GM12878 (cell line): Measurements from ENCODE around the gene CLN6. TPM values are rescaled to one million over a fixed set of nuclear protein-coding genes. Genes with fewer than 3 reads are reported as not detected.
A peak's percentile ranks its signal among the peaks of the same experiment; 100 is the strongest.

Source experiments
- ATAC-seq: fragments of 200-7000 bp; cut with Tn5 transposase; 3 replicates; pipeline ENCODE4 v1.9.1; 2020; ENCODE audit warnings: mild to moderate bottlenecking, moderate library complexity
- BruUV-seq: library from RNA; stranded (reverse); fragments of 400-500 nt; replicated peaks from 2 replicates; lab custom pipeline; 2021; lab: Mats Ljungman, UMichigan
- CTCF ChIA-PET: fragments of 300-600 bp; sonication (Branson Sonifier 250); formaldehyde crosslinking; extraction: SDS; loops from one replicate; lab custom pipeline; 2021; ENCODE audit warnings: inconsistent platforms; lab: Yijun Ruan, JAX
- POLR2A ChIA-PET: fragments of 350-600 bp; formaldehyde crosslinking; extraction: SDS; loops from one replicate; lab custom pipeline; 2021; ENCODE audit warnings: inconsistent platforms; lab: Charles Lee
- RAD21 ChIA-PET: fragments of 300-600 bp; sonication (Branson Sonifier 250); formaldehyde crosslinking; loops from one replicate; lab custom pipeline; 2023; ENCODE audit warnings: antibody characterized with exemption; ENCODE audit not compliant: unreplicated experiment; lab: Charles Lee
- SMC1A ChIA-PET: fragments of 300-600 bp; sonication (Branson Sonifier 250); formaldehyde crosslinking; loops from one replicate; lab custom pipeline; 2023; ENCODE audit not compliant: unreplicated experiment, uncharacterized antibody; lab: Charles Lee
- DNase-seq: peaks from one replicate; pipeline ENCODE4 v3.0.0-alpha.2; 2011; ENCODE audit warnings: low read depth, low spot score
- FAIRE-seq: peaks from 3 replicates; lab custom pipeline; 2011; peaks lifted over from hg19 to GRCh38; lab: Jason Lieb, UNC
- H2AFZ ChIP-seq: 2 replicates; pipeline ENCODE4 v1.6.0; 2011; ENCODE audit warnings: low read depth, low read length, control low read depth; ENCODE audit not compliant: control insufficient read depth
- H3K27ac ChIP-seq: 2 replicates; pipeline ENCODE4 v1.5.1; 2011; ENCODE audit warnings: control low read depth; ENCODE audit not compliant: control insufficient read depth, insufficient read depth
- H3K27me3 ChIP-seq, 2 experiments: replicated peaks in 1 of 2; 2 replicates each; pipeline versions ENCODE4 v1.6.0 to v1.6.1; 2011; ENCODE audit warnings: low read length in 1 of 2; ENCODE audit not compliant: control insufficient read depth in 2 of 2, insufficient read depth in 2 of 2
- H3K36me3 ChIP-seq, 2 experiments: 2 replicates each; pipeline ENCODE4 v1.5.1; 2011; ENCODE audit warnings: low read length in 1 of 2; ENCODE audit not compliant: control insufficient read depth in 2 of 2, insufficient read depth in 2 of 2
- H3K4me1 ChIP-seq: 2 replicates; pipeline ENCODE4 v1.6.1; 2011; ENCODE audit warnings: mild to moderate bottlenecking, low read length, moderate library complexity, mixed read lengths; ENCODE audit not compliant: control insufficient read depth, insufficient read depth
- H3K4me2 ChIP-seq: 2 replicates; pipeline ENCODE4 v1.6.0; 2011; ENCODE audit warnings: control low read depth; ENCODE audit not compliant: control insufficient read depth, insufficient read depth
- H3K4me3 ChIP-seq: fragments of 200-600 bp; sonication (generic); 2 replicates; pipeline ENCODE4 v1.5.1; 2016
- H3K79me2 ChIP-seq: 2 replicates; pipeline ENCODE4 v1.6.0; 2011; ENCODE audit warnings: low read length; ENCODE audit not compliant: control insufficient read depth, insufficient read depth
- H3K9ac ChIP-seq: 2 replicates; pipeline ENCODE4 v1.8.0; 2011; ENCODE audit warnings: low read length, control low read depth, mixed read lengths; ENCODE audit not compliant: control insufficient read depth, insufficient read depth
- H3K9me3 ChIP-seq: replicated peaks from 3 replicates; pipeline ENCODE4 v1.5.1; 2011; ENCODE audit warnings: mild to moderate bottlenecking, low read length; ENCODE audit not compliant: control insufficient read depth, insufficient read depth
- H4K20me1 ChIP-seq: 2 replicates; pipeline ENCODE4 v1.6.0; 2011; ENCODE audit not compliant: control insufficient read depth, insufficient read depth
- CBX5 ChIP-seq: sonication (generic); IDR thresholded peaks from 2 replicates; pipeline ENCODE4 v1.6.1; 2016; ENCODE audit warnings: low read depth, moderate library complexity, mild to moderate bottlenecking, inconsistent platforms
- CEBPB ChIP-seq, 2 experiments: fragments of 150-350 bp in 1 of 2; IDR thresholded peaks; 2 replicates each; pipeline ENCODE4 v1.6.1; 2012 to 2014; ENCODE audit warnings: low read depth in 2 of 2, low read length in 2 of 2, borderline replicate concordance in 1 of 2, inconsistent platforms in 1 of 2
- KLF5 ChIP-seq: fragments of 450-650 bp; IDR thresholded peaks from 2 replicates; pipeline ENCODE4 v1.6.1; 2014; ENCODE audit warnings: mild to moderate bottlenecking; ENCODE audit not compliant: partially characterized antibody
- POU2F2 ChIP-seq: IDR thresholded peaks from 3 replicates; pipeline ENCODE4 v1.6.1; 2011; ENCODE audit warnings: low read depth, mild to moderate bottlenecking, low read length, borderline replicate concordance
- WGBS: methylation state at CpG from one replicate; pipeline ENCODE4 v1.1.6; 2016; ENCODE audit warnings: low lambda C conversion rate; ENCODE audit not compliant: insufficient replicate concordance, insufficient coverage; ENCODE audit errors: missing lambda C conversion rate; 5-methylcytosine and 5-hydroxymethylcytosine counted together
- in situ Hi-C: fragments of 300-500 bp; cut with MboI; formaldehyde crosslinking; loops from 9 replicates; pipeline ENCODE4 v1.14.3; 2018; ENCODE audit warnings: mixed read lengths
- intact Hi-C: fragments of 100-400 bp; cut with micrococcal nuclease; formaldehyde crosslinking; loops from one replicate; pipeline ENCODE4 v1.14.2; 2022; ENCODE audit not compliant: unreplicated experiment
- polyA plus RNA-seq, 11 experiments: library from polyadenylated mRNA; depleted of rRNA in 4 of 11; unstranded in 6 of 11; stranded (reverse) in 5 of 11; fragments of >200 nt; fragmentation: Nextera tagmentation in 4 of 11; fragmentation: Illumina TruSeq in 1 of 11; extraction: Ambion mirVana in 4 of 11; extraction: Trizol in 1 of 11; gene quantifications; 1 replicate in 1 of 11; 2 replicates in 10 of 11; pipeline versions ENCODE4 v1.2.1 to v1.2.3, GENCODE V29; 2011 to 2016; ENCODE audit warnings: inconsistent platforms in 2 of 11, missing spikeins in 2 of 11, low read depth in 1 of 11
- total RNA-seq, 4 experiments: library from RNA; depleted of rRNA in 3 of 4; stranded (reverse); fragments of >200 nt in 3 of 4; fragmentation: Illumina TruSeq in 1 of 4; extraction: Trizol in 1 of 4; gene quantifications; 2 replicates each; pipeline versions ENCODE4 v1.2.1 to v1.2.3, GENCODE V29; 2013 to 2021
- TF ChIP-seq, protein P1 (sequence below): fragments of 450-650 bp; formaldehyde crosslinking; IDR thresholded peaks from 2 replicates; pipeline ENCODE4 v1.5.0; 2022; ENCODE audit warnings: mild to moderate bottlenecking, missing genetic modification characterization
- TF ChIP-seq, protein P2 (sequence below): fragments of 150-350 bp; IDR thresholded peaks from 2 replicates; pipeline ENCODE4 v1.6.1; 2016; ENCODE audit warnings: low read depth, low read length
- TF ChIP-seq, protein P3 (sequence below): IDR thresholded peaks from 2 replicates; pipeline ENCODE4 v1.6.1; 2012; ENCODE audit warnings: low read length, inconsistent platforms

CLN6 gene
- total and polyA plus RNA-seq, 10 of the 15 experiments (the other 5 are each of a cell fraction or from before 2014, with no cell fraction given) = 0.74 to 69.0 (median 30.3) TPM

DNA sequence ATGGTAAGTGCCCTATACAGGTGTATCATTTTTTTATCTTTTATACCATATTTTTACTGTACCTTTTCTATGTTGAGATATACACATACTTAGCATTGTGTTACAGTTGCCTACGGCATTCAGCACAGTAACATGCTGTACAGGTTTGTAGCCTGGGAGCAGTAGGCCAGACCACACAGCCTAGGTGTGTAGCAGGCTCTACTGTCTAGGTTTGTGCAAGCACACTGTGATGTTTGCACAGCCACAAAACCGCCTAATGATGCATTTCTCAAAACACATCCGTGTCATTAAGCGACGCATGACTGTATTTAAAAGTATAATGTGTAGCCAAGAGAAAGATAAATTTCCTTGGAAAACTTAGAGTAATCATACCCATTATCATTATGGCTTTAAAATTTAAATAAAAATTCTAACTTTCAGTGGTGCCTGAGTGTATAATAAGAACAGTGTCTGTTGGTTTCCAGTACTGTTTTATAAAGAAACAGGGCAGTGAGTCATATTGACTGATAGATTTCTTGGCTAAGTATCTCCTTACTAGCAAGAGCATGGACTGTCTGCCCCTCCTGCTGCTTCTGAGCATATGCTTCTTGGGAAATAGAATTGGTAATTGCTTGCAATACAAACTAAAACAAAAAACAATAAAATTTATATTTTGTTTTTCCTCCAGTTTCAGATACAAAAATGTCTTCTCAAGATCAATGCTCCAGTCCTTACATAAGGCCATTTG, 42.7 kb downstream of the CLN6 start (continued):
- TF ChIP-seq POU2F2 = no peak
- TF ChIP-seq CEBPB (IDR thresholded peaks at IDR 0.05; ENCODE audit: borderline replicate concordance in 1 of 2, low read depth in 2 of 2, low read length in 2 of 2) = no peak
- TF ChIP-seq KLF5 = no peak
- TF ChIP-seq, protein P1, sequence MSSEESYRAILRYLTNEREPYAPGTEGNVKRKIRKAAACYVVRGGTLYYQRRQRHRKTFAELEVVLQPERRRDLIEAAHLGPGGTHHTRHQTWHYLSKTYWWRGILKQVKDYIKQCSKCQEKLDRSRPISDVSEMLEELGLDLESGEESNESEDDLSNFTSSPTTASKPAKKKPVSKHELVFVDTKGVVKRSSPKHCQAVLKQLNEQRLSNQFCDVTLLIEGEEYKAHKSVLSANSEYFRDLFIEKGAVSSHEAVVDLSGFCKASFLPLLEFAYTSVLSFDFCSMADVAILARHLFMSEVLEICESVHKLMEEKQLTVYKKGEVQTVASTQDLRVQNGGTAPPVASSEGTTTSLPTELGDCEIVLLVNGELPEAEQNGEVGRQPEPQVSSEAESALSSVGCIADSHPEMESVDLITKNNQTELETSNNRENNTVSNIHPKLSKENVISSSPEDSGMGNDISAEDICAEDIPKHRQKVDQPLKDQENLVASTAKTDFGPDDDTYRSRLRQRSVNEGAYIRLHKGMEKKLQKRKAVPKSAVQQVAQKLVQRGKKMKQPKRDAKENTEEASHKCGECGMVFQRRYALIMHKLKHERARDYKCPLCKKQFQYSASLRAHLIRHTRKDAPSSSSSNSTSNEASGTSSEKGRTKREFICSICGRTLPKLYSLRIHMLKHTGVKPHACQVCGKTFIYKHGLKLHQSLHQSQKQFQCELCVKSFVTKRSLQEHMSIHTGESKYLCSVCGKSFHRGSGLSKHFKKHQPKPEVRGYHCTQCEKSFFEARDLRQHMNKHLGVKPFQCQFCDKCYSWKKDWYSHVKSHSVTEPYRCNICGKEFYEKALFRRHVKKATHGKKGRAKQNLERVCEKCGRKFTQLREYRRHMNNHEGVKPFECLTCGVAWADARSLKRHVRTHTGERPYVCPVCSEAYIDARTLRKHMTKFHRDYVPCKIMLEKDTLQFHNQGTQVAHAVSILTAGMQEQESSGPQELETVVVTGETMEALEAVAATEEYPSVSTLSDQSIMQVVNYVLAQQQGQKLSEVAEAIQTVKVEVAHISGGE (CRISPR knock-in tag) = no peak
- TF ChIP-seq CBX5 = no peak

DNA sequence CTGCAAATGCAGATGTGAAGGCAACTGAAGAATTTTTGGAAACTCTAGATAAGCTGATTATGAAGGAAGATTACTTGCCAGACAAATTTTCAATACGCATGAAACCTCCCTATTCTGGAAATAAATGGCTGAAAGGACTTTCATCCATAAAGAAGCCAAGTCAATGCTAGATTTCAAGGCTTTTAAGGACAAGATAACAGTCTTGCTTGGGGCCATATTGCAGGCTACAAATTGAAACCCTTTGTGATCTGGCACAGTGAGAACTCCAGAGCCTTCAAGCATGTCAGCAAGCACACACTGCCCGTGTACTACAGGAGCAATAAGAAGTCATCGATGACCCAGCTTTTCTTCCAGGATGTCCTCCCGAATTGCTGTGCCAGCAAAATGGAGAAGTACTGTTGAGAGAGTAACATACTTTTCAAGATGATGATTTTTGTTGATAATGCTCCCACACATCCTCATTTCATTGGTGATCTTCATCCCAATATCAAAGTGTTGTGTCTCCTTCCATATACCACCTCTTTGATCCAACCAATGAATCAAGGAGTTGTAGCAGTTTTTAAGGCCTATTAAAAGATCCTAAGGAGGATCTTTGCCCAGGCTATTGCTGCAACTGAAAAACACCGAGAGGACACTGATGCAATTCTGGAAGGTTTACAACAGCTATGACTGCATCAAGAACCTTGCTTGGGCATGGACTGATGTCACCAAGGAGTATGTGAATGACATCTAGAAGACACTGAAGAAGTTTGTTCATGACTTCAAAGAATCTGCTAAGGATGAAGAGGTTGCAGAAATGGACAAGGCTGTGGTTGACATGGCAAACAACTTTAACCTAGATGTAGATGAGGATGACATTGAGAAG, 44.7 kb downstream of the CLN6 start:
- ChIA-PET CTCF (interaction anchor here (0.6 to 0.9 kb wide), 2 partner anchors 66 to 280 kb away, joined by 3 to 4 read pairs; no protein-coding TSS in a partner anchor), RAD21 (no interaction called here), SMC1A (interaction anchor here (1.4 to 1.6 kb wide), 2 partner anchors 7 to 10 kb away, joined by 3 to 4 read pairs; no protein-coding TSS in a partner anchor), POLR2A (no interaction called here)
- H3K79me2 ChIP-seq = no peaks in the 10 kb centered on the region
- peaks cover 15% of the 10 kb centered on the region for H3K4me1 ChIP-seq
- no peak overlapping the region for H3K9ac ChIP-seq
- ATAC-seq = no peak
- BruUV-seq = TSS peak; percentile 3
- in situ Hi-C loops = no loop called here
- no peaks in the 10 kb centered on the region for H4K20me1 ChIP-seq
- no peak for DNase-seq
- no peaks in the 10 kb centered on the region for H3K9me3 ChIP-seq
- H2AFZ ChIP-seq = no peak overlapping the region
- H3K36me3 ChIP-seq = peaks cover 11 to 38% of the 10 kb centered on the region in 2 experiments
- intact Hi-C loops = no loop called here
- H3K27me3 ChIP-seq = no peaks in the 10 kb centered on the region
- WGBS = 87% methylated on average over 5 of the region's 5 CpGs
- no peak overlapping the region for H3K4me3 ChIP-seq
- H3K4me2 ChIP-seq = no peak overlapping the region
- no peak overlapping the region for H3K27ac ChIP-seq
- FAIRE-seq = no peak
- TF ChIP-seq, protein P2, sequence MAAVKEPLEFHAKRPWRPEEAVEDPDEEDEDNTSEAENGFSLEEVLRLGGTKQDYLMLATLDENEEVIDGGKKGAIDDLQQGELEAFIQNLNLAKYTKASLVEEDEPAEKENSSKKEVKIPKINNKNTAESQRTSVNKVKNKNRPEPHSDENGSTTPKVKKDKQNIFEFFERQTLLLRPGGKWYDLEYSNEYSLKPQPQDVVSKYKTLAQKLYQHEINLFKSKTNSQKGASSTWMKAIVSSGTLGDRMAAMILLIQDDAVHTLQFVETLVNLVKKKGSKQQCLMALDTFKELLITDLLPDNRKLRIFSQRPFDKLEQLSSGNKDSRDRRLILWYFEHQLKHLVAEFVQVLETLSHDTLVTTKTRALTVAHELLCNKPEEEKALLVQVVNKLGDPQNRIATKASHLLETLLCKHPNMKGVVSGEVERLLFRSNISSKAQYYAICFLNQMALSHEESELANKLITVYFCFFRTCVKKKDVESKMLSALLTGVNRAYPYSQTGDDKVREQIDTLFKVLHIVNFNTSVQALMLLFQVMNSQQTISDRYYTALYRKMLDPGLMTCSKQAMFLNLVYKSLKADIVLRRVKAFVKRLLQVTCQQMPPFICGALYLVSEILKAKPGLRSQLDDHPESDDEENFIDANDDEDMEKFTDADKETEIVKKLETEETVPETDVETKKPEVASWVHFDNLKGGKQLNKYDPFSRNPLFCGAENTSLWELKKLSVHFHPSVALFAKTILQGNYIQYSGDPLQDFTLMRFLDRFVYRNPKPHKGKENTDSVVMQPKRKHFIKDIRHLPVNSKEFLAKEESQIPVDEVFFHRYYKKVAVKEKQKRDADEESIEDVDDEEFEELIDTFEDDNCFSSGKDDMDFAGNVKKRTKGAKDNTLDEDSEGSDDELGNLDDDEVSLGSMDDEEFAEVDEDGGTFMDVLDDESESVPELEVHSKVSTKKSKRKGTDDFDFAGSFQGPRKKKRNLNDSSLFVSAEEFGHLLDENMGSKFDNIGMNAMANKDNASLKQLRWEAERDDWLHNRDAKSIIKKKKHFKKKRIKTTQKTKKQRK = no peak
- TF ChIP-seq, protein P3, sequence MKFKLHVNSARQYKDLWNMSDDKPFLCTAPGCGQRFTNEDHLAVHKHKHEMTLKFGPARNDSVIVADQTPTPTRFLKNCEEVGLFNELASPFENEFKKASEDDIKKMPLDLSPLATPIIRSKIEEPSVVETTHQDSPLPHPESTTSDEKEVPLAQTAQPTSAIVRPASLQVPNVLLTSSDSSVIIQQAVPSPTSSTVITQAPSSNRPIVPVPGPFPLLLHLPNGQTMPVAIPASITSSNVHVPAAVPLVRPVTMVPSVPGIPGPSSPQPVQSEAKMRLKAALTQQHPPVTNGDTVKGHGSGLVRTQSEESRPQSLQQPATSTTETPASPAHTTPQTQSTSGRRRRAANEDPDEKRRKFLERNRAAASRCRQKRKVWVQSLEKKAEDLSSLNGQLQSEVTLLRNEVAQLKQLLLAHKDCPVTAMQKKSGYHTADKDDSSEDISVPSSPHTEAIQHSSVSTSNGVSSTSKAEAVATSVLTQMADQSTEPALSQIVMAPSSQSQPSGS = no peak
